Body of pancreas (tissue), 4 donors: ENCODE results near the gene NCOR1. TPM values are rescaled to one million over a fixed set of nuclear protein-coding genes. Genes with fewer than 3 reads are reported as not detected.
"Not testable (repeated sequence)": the region's sequence is repeated elsewhere in the genome, so short reads cannot be mapped to it uniquely, and the experiment has no call there.

Experiments
- ATAC-seq: fragments of 150-250 bp; one replicate; pipeline ENCODE4 v1.9.1; 2016
- DNase-seq, 4 donors: peaks; one replicate each; pipeline ENCODE4 v3.0.0-alpha.2; 2019
- H3K27ac ChIP-seq, 4 donors: fragments of 200-600 bp; sonication (generic); 1 replicate in 3 of 4; 2 replicates in 1 of 4; pipeline versions ENCODE4 v1.5.1 to v1.6.1; 2016 to 2019; ENCODE audit warnings: mild to moderate bottlenecking in 1 of 4, mixed read lengths in 1 of 4, moderate library complexity in 1 of 4
- H3K27me3 ChIP-seq, 2 donors: fragments of 200-600 bp; sonication (generic); one replicate each; pipeline ENCODE4 v1.6.0; 2016; ENCODE audit warnings: mild to moderate bottlenecking in 1 of 2
- H3K36me3 ChIP-seq, 2 donors: fragments of 200-600 bp; sonication (generic); replicated peaks in 1 of 2; 2 replicates each; pipeline ENCODE4 v1.5.1; 2016; ENCODE audit warnings: low read depth in 2 of 2; ENCODE audit not compliant: insufficient read depth in 1 of 2
- H3K4me1 ChIP-seq: fragments of 200-600 bp; sonication (generic); one replicate; pipeline ENCODE4 v1.6.0; 2016
- H3K4me3 ChIP-seq, 2 donors: fragments of 200-600 bp; sonication (generic); 1 replicate in 1 of 2; 2 replicates in 1 of 2; pipeline ENCODE4 v1.5.1; 2016 to 2019
- H3K9me3 ChIP-seq, 3 donors: fragments of 200-600 bp; sonication (generic); 1 replicate in 2 of 3; 2 replicates in 1 of 3; pipeline ENCODE4 v1.5.1; 2016
- CTCF ChIP-seq, 7 experiments: fragments of 450-650 bp in 4 of 7; fragments of 200-600 bp in 3 of 7; sonication (generic) in 3 of 7; IDR thresholded peaks; one replicate each; pipeline ENCODE4 v1.5.1; 2016 to 2019; ENCODE audit warnings: antibody characterized with exemption in 7 of 7
- POLR2A ChIP-seq, 3 donors: fragments of 450-650 bp; IDR thresholded peaks; one replicate each; pipeline ENCODE4 v1.6.1; 2016; ENCODE audit warnings: antibody characterized with exemption in 3 of 3, mild to moderate bottlenecking in 2 of 3
- WGBS, 2 donors: methylation state at CpG; one replicate each; pipeline ENCODE4 v1.1.5; 2017; 5-methylcytosine and 5-hydroxymethylcytosine counted together
- intact Hi-C: fragments of 100-400 bp; cut with DNase I; formaldehyde crosslinking; loops from one replicate; pipeline ENCODE4 v1.15.1; 2023
- total RNA-seq, 2 donors: library from RNA; depleted of rRNA; stranded (reverse); fragments of >200 nt; gene quantifications; one replicate each; pipeline ENCODE4 v1.1.0, GENCODE V29; 2016

The NCOR1 gene
- total RNA-seq, 2 donors from 2014 or later = 120 to 230 TPM

GRCh38 chr17:16120937-16121336, 94.4 kb downstream of the NCOR1 start:
- H3K4me3 ChIP-seq = no peak overlapping the region
- H3K27me3 ChIP-seq = no peaks in the 10 kb centered on the region
- no peaks in the 10 kb centered on the region for H3K9me3 ChIP-seq
- no peak overlapping the region for H3K27ac ChIP-seq
- peaks cover 0 to 16% of the 10 kb centered on the region in 2 donors for H3K36me3 ChIP-seq
- H3K4me1 ChIP-seq = no peaks in the 10 kb centered on the region
- WGBS, 2 donors = 93 to 94% methylated on average over 11 of the region's 11 CpGs
- intact Hi-C loops = no loop called here
- DNase-seq (no peak), ATAC-seq (no peak)
- no peak for TF ChIP-seq CTCF (IDR thresholded peaks at IDR 0.05)
- TF ChIP-seq POLR2A (IDR thresholded peaks at IDR 0.05) = no peak

DNA sequence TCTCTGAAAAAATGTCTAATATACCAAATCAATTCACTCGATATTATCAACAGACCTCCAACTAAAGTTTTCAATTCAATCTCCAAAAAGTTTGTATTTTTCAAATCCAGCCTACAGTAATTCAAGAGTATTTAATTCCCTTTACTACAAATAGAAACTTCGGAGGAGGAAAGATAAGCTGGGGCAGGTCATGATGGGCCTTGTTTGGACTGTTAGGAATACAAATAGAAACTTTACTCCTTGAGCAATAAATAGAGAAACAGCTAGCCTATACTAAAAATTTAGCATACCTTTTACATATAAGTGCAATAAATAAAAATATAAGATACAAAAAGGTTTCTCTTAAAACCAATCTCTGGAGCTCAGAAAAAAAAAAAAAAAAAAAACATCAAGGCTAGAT, 98.2 kb downstream of the NCOR1 start:
- Histone ChIP-seq H3K9me3 (no peaks in the 10 kb centered on the region), H3K4me1 (no peaks in the 10 kb centered on the region), H3K4me3 (no peak overlapping the region), H3K27me3 (no peaks in the 10 kb centered on the region), H3K27ac (no peak overlapping the region), H3K36me3 (peaks cover 11 to 23% of the 10 kb centered on the region in 2 donors)
- 64 to 65% methylated on average over 2 of the region's 2 CpGs for WGBS, 2 donors
- DNase-seq = no peak
- no peak for TF ChIP-seq POLR2A (IDR thresholded peaks at IDR 0.05)
- no peak for TF ChIP-seq CTCF (IDR thresholded peaks at IDR 0.05)
- intact Hi-C loops = no loop called here
- no peak for ATAC-seq

GRCh38 chr17:16115077-16115698, 100.1 kb downstream of the NCOR1 start:
- DNase-seq, ATAC-seq, H3K4me1 ChIP-seq, H3K9me3 ChIP-seq, intact Hi-C loops, H3K27ac ChIP-seq, H3K27me3 ChIP-seq, H3K4me3 ChIP-seq: not testable (repeated sequence)
- H3K36me3 ChIP-seq = peaks cover 11 to 20% of the 10 kb centered on the region in 2 donors
- 94 to 100% methylated on average over 2 to 3 of the region's 3 CpGs for WGBS, 2 donors

DNA sequence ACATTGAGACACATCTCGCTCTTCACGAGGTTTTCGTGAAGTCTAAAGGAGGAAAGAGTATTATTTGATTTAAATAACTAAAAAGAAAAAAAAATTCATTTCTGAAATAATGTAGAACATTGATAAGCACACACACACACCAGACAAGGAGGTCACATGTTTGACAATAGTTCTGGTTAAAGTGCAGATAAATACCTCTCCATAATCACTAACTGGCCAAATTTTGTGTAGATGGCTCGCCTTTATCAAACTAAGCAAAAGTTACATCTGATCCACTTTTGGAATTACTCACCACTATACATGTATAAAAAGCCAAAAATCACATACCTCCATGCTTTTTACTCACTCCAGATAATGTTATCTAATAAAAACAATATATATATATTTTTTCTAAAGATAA, 106.5 kb downstream of the NCOR1 start:
- Histone ChIP-seq H3K4me3 (no peak overlapping the region), H3K27ac (no peak overlapping the region), H3K27me3 (no peaks in the 10 kb centered on the region), H3K4me1 (no peaks in the 10 kb centered on the region), H3K9me3 (no peaks in the 10 kb centered on the region), H3K36me3 (peaks cover 0 to 2% of the 10 kb centered on the region in 2 donors)
- ATAC-seq = no peak
- TF ChIP-seq POLR2A (IDR thresholded peaks at IDR 0.05) = no peak
- TF ChIP-seq CTCF (IDR thresholded peaks at IDR 0.05) = no peak
- intact Hi-C loops = no loop called here
- DNase-seq = no peak
- 97 to 98% methylated on average over 4 of the region's 4 CpGs for WGBS, 2 donors

DNA sequence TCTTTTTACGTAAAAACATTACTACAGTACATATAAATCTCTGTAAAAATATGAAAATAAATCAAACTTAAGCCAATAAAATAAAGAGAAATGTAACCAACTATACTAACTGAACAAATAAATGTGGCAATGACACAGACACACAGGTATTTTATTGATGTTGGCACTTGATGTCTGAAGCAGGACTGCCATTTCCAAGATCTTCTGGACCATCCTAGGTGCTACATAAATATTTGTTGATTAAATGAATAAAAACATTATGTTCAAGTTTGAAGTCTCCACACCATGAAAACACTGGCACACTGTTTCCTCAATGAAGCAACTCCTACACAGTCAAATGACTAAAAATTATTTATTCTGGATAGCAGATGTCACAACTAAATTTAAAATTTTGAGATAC, 106.9 kb downstream of the NCOR1 start:
- ATAC-seq = no peak
- H3K4me1 ChIP-seq = no peaks in the 10 kb centered on the region
- intact Hi-C loops = no loop called here
- H3K4me3 ChIP-seq = no peak overlapping the region
- no peaks in the 10 kb centered on the region for H3K27me3 ChIP-seq
- peaks cover 0 to 2% of the 10 kb centered on the region in 2 donors for H3K36me3 ChIP-seq
- 92 to 98% methylated on average over 1 of the region's 1 CpG for WGBS, 2 donors
- no peak for DNase-seq
- H3K27ac ChIP-seq = no peak overlapping the region
- TF ChIP-seq CTCF (IDR thresholded peaks at IDR 0.05) (no peak), POLR2A (IDR thresholded peaks at IDR 0.05) (no peak)
- no peaks in the 10 kb centered on the region for H3K9me3 ChIP-seq
